Measurements from ENCODE around the gene AARS1.
"Not testable (repeated sequence)": the region's sequence is repeated elsewhere in the genome, so short reads cannot be mapped to it uniquely, and the experiment has no call there.

The AARS1 gene

GRCh38 chr16:70270176-70270575 is 19.1 kb downstream of the AARS1 start:
- DNase-seq (ENCODE audit: low spot score), result no peak

GRCh38 chr16:70269471-70269870 is 19.8 kb downstream of the AARS1 start:
- no peak for DNase-seq (ENCODE audit: low spot score)

GRCh38 chr16:70267922-70268321 is 21.4 kb downstream of the AARS1 start:
- not testable (repeated sequence) for DNase-seq (ENCODE audit: low spot score)

GRCh38 chr16:70267516-70267915 is 21.8 kb downstream of the AARS1 start:
- peak; percentile 60 for DNase-seq (ENCODE audit: low spot score)

GRCh38 chr16:70259903-70260302 is 29.4 kb downstream of the AARS1 start:
- not testable (repeated sequence) for DNase-seq (ENCODE audit: low spot score)

- no peak for DNase-seq (ENCODE audit: low spot score)
These were observed 30.4 kb downstream of the AARS1 start for GRCh38 chr16:70258946-70259345.

GRCh38 chr16:70258065-70258464 is 31.2 kb downstream of the AARS1 start:
- DNase-seq (ENCODE audit: low spot score), result no peak

- no peak for DNase-seq (ENCODE audit: low spot score)
These were observed 31.9 kb downstream of the AARS1 start for GRCh38 chr16:70257391-70257790.

- no peak for DNase-seq (ENCODE audit: low spot score)
These were observed 33.7 kb downstream of the AARS1 start for GRCh38 chr16:70255574-70255973.

GRCh38 chr16:70254965-70255286 is 34.4 kb downstream of the AARS1 start:
- DNase-seq (ENCODE audit: low spot score), result no peak

- no peak for DNase-seq (ENCODE audit: low spot score)
These were observed 34.9 kb downstream of the AARS1 start for GRCh38 chr16:70254180-70254964.

GRCh38 chr16:70253291-70254106 is 35.8 kb downstream of the AARS1 start:
- peak; percentile 66 for DNase-seq (ENCODE audit: low spot score)

- no peak for DNase-seq (ENCODE audit: low spot score)
These were observed 36.8 kb downstream of the AARS1 start for GRCh38 chr16:70252355-70252988.

- peak; percentile 93 for DNase-seq (ENCODE audit: low spot score)
These were observed 37.5 kb downstream of the AARS1 start, which contains the start of gene EXOSC6 for GRCh38 chr16:70251629-70252354. Gene EXOSC6, minus strand, starts transcription at chr16:70251940. Its CDS starts 40 bp downstream, at chr16:70251900.

- DNase-seq (ENCODE audit: low spot score), result peak; percentile 59
These were observed 38.3 kb downstream of the AARS1 start for GRCh38 chr16:70250748-70251628.

GRCh38 chr16:70249697-70250096 is 39.6 kb downstream of the AARS1 start:
- DNase-seq (ENCODE audit: low spot score), result not testable (repeated sequence)

- not testable (repeated sequence) for DNase-seq (ENCODE audit: low spot score)
These were observed 50.5 kb downstream of the AARS1 start for GRCh38 chr16:70238773-70239172.

GRCh38 chr16:70231831-70232230 is 57.5 kb downstream of the AARS1 start:
- not testable (repeated sequence) for DNase-seq (ENCODE audit: low spot score)

GRCh38 chr16:70226024-70226423 is 63.3 kb downstream of the AARS1 start:
- DNase-seq (ENCODE audit: low spot score), result not testable (repeated sequence)

GRCh38 chr16:70225430-70225829 is 63.9 kb downstream of the AARS1 start:
- not testable (repeated sequence) for DNase-seq (ENCODE audit: low spot score)

GRCh38 chr16:70224645-70225044 is 64.7 kb downstream of the AARS1 start:
- DNase-seq (ENCODE audit: low spot score), result not testable (repeated sequence)

Measured in hepatic stellate cell (primary cell).